DMS53 (cell line): Measurements from ENCODE around the gene BSN.

ENCODE experiments used
- DNase-seq: peaks from one replicate; lab custom pipeline; 2025; lab: John Stamatoyannopoulos, UW

Gene BSN, protein sequence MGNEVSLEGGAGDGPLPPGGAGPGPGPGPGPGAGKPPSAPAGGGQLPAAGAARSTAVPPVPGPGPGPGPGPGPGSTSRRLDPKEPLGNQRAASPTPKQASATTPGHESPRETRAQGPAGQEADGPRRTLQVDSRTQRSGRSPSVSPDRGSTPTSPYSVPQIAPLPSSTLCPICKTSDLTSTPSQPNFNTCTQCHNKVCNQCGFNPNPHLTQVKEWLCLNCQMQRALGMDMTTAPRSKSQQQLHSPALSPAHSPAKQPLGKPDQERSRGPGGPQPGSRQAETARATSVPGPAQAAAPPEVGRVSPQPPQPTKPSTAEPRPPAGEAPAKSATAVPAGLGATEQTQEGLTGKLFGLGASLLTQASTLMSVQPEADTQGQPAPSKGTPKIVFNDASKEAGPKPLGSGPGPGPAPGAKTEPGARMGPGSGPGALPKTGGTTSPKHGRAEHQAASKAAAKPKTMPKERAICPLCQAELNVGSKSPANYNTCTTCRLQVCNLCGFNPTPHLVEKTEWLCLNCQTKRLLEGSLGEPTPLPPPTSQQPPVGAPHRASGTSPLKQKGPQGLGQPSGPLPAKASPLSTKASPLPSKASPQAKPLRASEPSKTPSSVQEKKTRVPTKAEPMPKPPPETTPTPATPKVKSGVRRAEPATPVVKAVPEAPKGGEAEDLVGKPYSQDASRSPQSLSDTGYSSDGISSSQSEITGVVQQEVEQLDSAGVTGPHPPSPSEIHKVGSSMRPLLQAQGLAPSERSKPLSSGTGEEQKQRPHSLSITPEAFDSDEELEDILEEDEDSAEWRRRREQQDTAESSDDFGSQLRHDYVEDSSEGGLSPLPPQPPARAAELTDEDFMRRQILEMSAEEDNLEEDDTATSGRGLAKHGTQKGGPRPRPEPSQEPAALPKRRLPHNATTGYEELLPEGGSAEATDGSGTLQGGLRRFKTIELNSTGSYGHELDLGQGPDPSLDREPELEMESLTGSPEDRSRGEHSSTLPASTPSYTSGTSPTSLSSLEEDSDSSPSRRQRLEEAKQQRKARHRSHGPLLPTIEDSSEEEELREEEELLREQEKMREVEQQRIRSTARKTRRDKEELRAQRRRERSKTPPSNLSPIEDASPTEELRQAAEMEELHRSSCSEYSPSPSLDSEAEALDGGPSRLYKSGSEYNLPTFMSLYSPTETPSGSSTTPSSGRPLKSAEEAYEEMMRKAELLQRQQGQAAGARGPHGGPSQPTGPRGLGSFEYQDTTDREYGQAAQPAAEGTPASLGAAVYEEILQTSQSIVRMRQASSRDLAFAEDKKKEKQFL (N-terminal part only)

DNA sequence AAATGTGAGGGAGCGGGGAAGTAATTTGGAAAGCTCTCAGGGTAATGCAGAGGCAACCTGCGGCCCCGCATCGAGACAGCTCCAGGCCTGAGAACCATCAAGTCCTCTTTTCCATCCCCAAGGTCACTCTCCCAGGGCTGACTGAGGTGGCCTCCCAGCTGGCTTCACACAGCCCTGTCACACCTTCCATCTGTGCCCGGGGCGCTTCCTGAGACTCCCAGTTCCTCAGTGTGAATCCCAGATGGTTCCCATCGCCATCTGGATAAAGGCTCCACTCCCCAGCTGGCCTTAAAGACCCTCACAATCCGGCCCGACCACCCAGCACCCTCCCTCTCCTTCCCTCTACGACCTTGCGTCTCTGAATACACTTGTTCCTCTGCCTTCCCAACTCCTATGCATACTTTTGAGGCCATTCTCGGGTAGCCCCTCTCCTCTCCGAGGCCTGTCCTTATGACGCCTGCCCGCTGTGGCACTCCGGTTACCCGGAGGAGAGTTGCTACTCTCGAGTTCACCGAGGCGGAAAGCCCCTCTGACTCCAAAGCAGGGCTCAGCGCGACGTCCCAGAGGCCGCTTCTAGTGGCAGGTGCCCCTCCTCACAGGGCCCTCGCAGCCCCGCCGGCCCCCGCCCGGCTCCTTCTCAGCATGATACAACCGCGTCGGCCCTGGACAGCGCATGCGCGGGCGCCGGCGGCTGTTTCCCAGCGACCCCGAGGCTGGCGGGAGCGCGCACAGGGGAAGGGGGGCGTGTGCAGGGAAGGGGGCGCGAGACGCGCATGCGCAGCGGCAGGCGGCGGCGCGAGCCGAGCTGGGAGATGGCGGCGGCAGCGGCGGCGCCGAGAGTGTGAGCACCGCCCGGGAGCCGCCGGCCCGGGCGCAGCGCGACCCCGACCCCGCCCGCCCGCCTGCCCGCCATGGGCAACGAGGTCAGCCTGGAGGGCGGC, at the start of gene BSN:
BSN (plus strand) TSS at position 786 of the 941 bp plus-strand sequence; CDS start at position 912, 126 bp downstream.
- DNase-seq = peak; percentile 81

- no peak for DNase-seq
Measured at GRCh38 chr3:49506906-49507305, 47.4 kb upstream of the BSN start.

DNA sequence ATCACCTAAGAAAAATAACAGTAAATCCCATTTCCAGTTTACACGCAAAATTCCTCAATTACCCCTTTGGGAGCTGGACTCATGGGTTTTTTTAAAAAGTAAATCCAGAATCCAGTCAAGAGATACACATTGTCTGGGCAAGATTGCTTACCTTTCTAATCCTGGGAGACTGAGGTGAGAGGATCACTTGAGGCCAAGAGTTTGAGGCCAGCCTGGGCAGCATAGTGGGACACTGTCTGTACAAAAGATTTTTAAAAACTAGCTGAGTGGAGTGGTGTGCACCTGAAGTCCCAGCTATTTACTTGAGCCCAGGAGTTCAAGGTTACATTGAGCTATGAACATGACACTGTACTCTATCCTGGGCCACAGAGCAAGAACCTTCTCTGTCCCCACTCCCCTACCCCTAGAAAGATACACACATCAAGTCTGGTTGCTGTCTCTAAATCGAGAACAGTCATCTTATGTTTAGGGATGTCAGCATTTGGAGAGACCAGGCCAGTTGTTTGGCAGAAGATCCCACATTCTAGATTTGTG, 45.2 kb upstream of the BSN start:
- DNase-seq = no peak

DNA sequence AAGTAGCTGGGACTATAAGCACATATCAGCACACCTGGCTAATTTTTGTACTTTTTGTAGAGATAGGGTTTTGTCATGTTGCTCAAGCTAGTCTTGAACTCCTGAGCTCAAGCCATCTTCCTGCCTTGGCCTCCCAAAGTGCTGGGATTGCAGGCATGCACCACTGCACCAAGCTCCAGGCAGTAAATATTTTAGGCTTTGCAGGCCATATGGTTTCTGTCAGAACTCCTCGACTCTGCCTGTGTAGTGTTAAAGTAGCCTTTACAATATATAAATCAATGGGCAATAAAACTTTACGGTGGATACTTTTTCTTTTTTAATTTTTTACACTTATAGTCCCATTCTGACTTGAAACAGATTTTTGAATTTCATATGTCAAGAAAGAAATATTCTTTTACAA, 42.6 kb upstream of the BSN start:
- DNase-seq = no peak

DNA sequence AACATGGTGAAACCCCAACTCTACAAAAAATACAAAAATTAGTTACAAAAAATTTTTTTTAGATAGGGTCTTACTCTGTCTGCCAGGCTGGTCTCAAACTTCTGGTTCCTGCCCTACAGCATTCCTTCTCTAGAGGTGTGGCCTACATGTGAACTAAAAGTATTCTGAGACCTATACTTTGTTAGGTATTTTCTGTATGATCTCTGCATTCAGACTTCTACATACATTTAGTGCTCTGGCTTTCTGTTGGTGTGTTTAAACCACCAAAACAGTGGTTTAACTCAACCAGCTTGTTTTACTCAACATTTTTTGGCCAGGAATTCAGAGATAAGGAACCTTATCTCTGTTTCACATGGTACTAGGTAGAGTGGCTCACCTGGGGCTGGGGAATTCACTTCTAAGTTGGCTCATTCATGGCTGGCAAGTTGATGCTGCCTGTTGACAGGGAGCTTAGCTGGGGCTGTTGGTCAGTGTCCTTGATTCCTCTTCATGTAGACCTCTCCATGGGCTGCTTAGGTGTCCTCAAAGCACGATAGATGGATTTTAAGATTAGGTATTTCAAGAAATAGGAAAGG, 41.4 kb upstream of the BSN start:
- no peak for DNase-seq

GRCh38 chr3:49513494-49514124, 40.7 kb upstream of the BSN start:
- no peak for DNase-seq

GRCh38 chr3:49518016-49518415, 36.3 kb upstream of the BSN start:
- DNase-seq = no peak

DNA sequence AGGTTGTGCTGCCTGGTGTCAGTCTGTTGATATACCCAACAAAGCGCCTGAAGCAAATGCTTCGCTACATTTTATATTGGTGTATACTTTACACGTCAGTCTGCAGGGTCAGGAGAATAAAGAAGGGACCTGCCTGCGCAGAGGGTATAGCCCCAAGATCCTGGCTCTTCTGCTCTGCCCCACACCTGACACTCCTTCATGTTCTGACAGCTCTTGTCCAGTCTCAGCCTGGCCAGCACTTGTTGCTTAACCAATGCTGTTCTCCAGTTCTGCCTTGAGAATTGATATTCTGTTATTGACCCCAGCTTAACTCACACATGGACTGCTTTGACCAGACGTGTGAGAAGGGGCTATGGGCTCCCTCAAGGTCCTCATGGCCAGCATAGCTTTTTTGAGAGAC, 35.8 kb upstream of the BSN start:
- DNase-seq = no peak

DNA sequence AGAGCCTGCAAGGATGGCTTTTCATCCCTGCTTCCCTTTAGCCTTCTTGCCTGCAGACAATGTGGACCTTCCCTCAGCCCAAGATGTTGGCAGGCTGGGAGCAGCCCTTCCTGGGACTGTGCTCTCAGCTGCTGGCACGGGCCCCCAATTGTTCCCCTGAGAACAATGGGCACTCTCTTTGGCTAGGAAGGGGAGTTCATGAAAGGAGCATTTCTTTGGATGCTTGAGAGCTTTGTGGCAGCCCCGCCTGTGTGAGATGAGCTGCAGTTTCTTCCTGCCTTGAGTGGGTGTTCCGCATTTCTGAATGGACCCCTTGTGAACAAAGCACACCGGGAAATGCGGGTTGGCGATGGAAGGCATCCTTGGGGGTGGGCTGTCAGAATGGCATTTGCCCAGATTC, 35.0 kb upstream of the BSN start:
- no peak for DNase-seq

DNA sequence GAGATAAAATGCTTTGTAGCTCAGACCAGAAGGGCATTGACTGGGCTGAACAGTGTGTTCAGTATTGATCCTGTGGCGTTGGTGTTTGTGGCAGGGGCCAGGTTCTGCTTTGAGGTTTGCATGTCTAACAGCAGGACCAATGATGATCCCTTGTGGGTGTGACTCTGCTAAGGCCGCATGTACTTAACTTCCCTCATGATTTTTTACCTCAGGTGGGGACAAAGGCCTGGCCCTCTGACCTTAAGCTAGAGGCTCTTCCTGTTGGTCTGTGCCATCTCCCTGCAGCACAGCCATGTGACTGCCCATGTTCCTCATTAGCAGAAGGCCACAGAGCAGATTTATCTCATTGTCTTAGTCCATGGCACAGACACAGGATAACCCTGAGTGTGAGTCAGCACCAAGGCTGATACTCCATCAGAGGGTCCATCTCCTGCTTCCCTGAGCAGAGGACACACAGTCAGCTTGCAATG, 34.3 kb upstream of the BSN start:
- no peak for DNase-seq

- DNase-seq = no peak
Measured at GRCh38 chr3:49523756-49524747, 30.2 kb upstream of the BSN start.

GRCh38 chr3:49529567-49529966, 24.7 kb upstream of the BSN start:
- no peak for DNase-seq

- DNase-seq = no peak
Measured at GRCh38 chr3:49530231-49530630, 24.0 kb upstream of the BSN start.

DNA sequence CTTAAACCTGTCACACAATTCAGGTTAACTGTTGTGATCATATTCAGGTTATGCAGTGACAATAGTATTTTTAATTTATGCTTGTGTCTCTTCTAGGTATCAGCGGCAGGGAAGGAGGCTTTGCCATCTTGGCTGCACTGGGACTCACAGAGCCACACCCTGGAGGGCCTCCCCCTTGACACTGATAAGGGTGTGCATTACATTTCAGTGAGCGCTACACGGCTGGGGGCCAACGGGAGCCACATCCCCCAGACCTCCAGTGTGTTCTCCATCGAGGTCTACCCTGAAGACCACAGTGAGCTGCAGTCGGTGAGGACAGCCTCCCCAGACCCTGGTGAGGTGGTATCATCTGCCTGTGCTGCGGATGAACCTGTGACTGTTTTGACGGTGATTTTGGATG, 23.6 kb upstream of the BSN start:
- no peak for DNase-seq

- no peak for DNase-seq
Measured at GRCh38 chr3:49531218-49531617, 23.1 kb upstream of the BSN start.

DNA sequence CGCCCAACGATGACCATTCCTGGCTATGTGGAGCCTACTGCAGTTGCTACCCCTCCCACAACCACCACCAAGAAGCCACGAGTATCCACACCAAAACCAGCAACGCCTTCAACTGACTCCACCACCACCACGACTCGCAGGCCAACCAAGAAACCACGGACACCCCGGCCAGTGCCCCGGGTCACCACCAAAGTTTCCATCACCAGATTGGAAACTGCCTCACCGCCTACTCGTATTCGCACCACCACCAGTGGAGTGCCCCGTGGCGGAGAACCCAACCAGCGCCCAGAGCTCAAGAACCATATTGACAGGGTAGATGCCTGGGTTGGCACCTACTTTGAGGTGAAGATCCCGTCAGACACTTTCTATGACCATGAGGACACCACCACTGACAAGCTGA, 22.6 kb upstream of the BSN start:
- no peak for DNase-seq

- DNase-seq = no peak
Measured at GRCh38 chr3:49533031-49533430, 21.2 kb upstream of the BSN start.

DNA sequence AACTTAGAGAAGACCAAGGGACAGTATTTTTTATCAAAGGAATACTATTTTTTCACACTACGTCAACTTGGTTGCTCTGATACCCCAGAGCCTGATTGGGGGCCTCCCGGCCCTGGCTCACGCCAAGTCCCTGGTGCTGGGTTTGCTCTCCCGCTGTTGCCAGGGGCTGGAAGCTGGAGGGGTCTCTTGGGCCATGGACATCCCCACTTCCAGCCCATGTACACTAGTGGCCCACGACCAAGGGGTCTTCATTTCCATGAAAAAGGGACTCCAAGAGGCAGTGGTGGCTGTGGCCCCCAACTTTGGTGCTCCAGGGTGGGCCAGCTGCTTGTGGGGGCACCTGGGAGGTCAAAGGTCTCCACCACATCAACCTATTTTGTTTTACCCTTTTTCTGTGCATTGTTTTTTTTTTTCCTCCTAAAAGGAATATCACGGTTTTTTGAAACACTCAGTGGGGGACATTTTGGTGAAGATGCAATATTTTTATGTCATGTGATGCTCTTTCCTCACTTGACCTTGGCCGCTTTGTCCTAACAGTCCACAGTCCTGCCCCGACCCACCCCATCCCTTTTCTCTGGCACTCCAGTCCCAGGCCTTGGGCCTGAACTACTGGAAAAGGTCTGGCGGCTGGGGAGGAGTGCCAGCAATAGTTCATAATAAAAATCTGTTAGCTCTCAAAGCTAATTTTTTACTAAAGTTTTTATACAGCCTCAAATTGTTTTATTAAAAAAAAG, 20.3 kb upstream of the BSN start:
- DNase-seq = no peak
